ENCODE data around the gene VWA8.

GRCh38 chr13:41788552-41788951 is 172.4 kb downstream of the VWA8 start:
- TF ChIP-seq, protein P1, sequence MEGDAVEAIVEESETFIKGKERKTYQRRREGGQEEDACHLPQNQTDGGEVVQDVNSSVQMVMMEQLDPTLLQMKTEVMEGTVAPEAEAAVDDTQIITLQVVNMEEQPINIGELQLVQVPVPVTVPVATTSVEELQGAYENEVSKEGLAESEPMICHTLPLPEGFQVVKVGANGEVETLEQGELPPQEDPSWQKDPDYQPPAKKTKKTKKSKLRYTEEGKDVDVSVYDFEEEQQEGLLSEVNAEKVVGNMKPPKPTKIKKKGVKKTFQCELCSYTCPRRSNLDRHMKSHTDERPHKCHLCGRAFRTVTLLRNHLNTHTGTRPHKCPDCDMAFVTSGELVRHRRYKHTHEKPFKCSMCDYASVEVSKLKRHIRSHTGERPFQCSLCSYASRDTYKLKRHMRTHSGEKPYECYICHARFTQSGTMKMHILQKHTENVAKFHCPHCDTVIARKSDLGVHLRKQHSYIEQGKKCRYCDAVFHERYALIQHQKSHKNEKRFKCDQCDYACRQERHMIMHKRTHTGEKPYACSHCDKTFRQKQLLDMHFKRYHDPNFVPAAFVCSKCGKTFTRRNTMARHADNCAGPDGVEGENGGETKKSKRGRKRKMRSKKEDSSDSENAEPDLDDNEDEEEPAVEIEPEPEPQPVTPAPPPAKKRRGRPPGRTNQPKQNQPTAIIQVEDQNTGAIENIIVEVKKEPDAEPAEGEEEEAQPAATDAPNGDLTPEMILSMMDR (IDR thresholded peaks at IDR 0.05; ENCODE audit: low read depth, low read length, missing input control) = no peak
- TF ChIP-seq RAD21 (IDR thresholded peaks at IDR 0.05) = no peak
